Anterior cingulate cortex (tissue), 58 donors: ENCODE results near the gene TTC28.

ENCODE experiments used
- DNase-seq, 58 donors: peaks; one replicate each; lab custom pipeline; 2025; lab: John Stamatoyannopoulos, UW

Gene TTC28

DNA sequence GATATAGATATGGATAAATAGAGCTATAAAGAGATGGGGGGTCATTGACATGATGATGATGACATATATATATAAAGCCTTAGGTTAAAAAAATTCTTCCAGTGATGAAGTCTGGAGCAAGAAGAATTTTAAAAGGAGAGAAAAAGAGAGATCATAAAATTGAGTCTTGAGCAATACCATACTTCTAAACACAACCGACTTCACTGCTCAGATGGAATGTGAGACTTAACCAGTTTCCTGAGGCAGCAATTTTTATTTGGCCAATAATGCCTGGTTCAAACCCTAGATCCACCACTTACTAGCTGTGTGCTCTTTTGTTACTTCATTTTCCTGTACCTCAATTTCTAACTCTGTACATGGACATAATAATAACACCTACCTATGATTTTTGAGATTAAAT, 229.5 kb downstream of the TTC28 start:
- no peak for DNase-seq

DNA sequence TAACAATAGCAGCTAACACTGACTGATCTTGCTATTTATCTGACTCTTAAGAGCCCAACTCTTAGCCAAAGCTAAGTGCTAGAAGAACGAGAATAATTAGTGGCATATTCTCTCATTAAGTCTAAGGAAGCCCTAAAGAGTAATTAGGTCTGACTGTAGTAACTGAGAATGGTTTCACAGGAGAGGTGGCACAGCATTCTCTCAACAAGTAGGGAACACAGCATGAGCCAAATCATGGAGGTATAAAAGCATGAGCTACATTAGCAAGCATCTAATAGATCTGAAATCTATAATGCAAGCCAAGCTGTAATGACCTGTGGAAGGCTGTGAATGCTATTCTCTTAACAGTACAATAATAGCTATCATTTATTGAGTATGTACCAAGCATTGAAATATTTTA, 230.6 kb downstream of the TTC28 start:
- no peak for DNase-seq

DNA sequence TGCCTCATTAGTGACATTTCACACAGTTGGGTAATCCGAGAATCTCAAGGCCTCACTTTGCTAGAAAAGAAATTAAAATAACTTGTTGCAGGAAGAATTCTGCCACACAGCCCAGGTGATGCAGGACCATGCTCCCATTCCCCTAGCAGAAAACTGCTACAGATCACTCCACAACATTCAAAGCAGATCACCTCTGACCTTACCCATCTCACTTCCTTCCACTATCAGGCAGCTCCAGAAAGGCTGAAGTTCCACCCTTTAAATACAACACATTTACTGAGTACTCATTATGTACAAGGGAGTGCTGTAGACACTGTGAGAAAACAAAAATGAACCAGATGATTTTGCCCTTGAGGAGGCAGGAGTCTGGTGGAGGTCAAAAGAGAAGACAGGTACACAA, 231.0 kb downstream of the TTC28 start:
- DNase-seq = no peak

DNA sequence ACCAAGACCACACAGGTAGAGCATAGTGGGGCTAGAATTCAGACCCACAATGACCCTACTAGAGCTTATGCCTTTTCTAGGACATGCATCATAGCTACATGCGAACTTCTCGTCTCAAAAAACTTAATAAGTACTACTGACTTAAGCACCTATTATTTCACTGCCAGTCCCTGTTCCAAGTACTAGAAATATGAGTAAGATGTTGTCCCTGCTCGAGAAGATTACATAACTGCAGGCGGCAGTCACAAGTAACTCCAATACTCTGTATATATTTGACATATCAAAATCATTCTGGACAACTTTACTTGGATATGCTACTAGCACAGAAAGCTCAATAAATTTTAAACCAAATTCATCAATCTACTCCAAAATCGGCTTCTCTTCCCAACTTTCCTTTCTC, 235.0 kb downstream of the TTC28 start:
- no peak for DNase-seq

DNA sequence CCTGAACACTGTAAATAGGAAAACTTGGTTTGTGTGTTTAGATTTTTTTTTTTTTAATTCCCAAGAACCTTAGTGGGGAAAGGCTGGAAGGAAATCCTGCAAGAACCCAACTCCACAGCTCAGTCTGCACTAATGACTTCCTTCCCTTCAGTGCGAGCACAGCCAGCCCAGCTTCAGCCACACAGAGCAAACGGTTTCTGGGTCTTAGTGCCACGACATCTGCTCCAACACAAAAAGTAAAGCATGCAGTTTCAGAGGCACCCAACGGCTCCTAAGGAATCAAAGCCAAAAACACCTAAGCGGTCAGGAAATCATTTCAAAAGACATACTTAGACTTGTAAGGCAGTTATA, 236.1 kb downstream of the TTC28 start:
- peak in 54 of 58 donors; percentile 7 to 82 (median 51) for DNase-seq

DNA sequence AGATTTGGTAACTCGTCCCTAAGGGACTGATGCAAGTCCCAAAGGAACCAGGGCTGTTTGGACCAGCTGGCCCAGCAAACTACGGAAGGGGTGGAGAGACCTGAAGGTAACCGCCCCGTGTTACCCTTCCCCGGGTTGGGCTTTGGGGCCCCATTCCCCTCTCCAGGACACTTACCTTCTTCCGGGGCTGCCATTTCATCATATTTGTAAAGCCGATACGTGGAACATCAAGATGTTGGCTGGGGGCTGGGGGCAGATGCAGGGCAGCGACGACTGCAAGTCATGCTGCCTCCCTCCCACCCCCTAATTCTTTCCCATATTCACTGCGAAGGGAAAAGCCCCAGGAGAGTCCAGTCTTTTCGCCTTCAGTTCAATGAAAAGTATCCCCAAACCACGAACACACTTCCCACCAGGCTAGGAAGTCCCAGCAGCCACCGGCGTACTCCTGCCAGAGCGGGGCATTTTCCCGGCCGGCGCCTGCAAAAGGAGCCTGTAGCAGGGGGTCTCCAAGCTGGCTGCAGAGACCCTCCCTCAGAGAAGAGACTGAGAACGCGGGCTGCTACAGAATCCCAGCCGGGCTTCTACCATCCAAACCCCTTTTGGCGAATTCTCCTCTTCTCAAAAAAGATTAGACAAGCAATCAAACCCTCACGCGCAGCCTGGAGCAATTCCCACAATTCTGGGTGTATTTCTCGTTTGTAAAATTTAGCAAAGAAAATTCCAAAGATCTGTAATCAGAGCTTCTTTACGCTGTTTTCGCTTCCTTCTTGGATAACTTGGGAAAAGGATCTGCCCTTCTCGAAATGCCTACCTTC, 236.7 kb downstream of the TTC28 start:
- DNase-seq = peak in 34 of 58 donors; percentile 3 to 70 (median 36)

DNA sequence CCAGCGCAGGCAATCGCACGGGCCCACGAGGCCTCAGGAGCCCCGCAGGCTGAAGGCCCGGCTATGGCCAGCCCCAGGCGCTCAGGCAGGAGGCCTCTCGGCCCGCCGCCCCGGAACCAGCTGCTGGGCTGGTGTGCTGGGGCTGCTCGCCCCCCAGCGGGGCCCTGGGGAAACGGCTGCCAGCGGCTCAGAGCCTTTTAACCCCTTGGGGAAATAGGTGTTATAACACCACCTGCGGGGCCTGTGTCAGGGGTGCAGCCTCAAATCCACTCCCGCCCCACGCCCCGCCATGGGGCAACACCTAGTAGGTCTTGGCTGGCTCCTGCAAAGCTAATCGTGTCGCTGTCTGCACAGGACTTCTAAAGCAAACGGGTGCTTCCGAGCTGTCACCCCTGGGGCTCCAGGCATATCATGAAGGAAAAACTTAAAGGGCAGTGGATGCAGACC, 237.4 kb downstream of the TTC28 start:
- peak in 57 of 58 donors; percentile 18 to 82 (median 68) for DNase-seq

DNA sequence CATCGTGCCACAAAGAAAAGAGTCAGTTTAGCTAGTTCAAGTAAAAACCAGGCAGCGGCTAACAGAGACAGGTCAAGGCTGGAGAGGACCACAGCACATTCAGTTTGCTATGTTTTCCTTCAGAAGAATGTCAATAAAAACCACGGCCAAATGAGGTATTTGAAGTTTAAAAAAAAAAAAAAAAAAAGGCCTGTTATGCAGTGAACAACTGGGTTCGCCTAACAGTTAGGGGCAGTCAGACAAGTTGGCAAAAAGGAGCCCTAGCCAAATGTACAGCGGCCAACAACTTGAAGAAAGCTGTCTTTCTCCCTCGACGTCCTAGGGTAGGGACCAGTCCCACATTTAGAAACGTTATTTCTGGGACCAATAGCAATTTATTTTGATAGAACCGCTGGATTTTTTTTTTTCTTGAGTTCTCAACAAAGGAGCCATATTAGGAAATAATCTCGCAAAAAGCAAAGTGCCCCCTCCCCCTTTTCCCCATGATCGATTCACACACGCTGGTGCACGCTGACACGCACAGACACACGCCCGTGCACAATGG, 237.8 kb downstream of the TTC28 start:
- peak in 7 of 58 donors; percentile 4 to 51 (median 11) for DNase-seq

DNA sequence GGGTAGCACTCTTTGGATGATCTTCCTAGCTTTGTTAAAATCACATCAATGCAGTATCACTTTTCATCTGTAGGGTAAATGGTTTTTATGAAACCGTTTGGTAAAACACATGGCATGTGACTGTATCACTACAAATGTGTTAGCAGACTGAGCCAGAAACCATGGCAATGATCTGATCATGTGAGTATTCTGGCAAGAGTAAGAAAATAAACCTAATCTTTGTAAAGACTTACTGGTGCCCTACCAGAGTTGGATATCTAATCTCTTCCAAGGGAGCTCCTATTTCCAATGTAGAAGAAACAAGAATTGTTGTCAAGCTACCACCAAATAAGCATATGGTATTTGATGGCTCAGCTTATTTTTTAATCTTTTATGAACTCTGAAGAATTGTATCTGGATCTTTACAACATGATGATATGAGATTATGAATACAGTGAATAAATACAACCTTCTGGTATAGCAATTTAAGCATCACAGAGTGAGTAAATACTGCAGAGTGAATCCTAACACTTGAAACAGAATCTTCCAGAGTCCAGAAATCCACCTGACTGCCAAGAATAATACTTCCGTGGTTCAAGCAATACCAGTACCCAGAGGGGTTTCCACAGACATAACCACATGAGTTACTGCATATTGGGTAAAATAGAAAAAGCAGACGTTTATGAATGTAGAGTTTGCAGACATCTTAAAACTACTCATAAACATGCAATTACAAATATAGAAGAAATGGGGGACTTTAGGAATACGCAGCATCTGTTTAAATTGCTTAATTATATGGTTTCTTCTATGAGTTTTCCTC, 238.8 kb downstream of the TTC28 start:
- DNase-seq = peak in 1 of 58 donors; percentile 16

DNA sequence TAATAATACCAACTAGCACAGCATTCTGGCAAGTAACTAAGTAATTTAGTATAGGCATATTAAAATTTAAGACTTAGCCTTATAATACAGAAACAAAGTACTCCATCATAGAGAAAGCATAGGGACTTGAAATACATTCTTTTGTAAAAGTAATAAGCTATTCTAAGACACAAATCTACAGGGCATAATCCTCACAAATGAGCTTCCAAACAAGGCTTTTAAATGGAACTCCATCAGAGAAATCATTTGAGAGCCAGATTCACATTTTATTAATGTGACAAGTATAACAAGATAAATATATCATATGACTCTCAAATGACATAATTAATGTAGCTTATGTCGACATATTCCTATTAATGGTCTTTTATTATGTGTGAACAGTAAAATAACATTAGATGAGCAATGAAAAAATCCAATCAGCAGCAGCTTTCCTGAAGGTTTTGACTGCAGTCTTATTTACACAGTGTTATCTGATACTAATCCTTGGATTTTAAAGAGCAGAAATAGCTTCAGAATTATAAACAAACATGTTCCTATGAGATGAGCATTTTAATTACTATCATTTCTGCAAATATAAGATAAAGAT, 241.4 kb downstream of the TTC28 start:
- no peak for DNase-seq

DNA sequence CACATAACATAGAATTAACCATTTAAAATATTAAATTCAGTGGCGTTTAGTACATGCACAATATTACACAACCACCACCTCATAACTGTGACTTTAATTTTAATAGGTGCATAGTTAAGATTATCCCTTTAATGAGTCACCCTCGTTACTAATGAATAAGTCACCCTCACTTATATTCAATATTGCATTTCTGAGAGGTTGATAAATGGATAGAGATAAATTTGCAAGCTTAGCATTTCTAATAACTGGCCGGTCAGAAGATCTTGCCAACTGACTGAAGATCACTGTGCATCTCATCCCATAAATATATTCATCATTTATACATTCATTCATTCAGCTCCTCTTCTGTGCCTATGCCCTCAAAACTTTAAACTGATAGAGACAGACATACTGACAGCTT, 243.7 kb downstream of the TTC28 start:
- DNase-seq = no peak

DNA sequence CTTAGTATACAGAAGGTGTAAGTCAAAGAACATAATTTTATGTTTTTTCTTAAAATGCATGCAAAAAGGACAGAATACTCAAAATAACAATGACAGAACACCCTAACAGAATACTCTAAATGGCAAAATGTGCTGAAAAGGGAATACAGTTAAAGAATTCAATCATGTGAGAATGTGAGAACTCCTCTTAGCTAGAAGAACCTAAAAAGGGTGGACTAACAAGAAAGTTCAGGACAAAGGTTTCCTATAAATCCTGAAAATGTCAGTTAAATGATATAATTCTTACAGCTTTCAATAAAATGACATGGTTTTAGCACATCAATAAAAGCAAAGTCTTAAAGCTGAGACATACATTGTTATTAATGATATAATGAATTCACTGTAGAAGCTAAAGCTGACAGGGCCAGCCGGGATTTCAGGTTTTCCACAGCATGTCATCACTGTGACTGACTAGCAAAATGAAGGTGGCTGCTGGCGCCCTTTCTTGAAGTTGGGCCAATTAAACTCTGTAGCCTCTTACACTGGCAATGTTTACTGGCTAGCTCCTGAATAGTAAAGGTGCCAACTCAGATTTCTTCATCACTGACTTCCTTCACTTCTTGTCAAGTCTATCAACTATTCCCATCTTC, 244.4 kb downstream of the TTC28 start:
- peak in 5 of 58 donors; percentile 1 to 21 (median 2) for DNase-seq

DNA sequence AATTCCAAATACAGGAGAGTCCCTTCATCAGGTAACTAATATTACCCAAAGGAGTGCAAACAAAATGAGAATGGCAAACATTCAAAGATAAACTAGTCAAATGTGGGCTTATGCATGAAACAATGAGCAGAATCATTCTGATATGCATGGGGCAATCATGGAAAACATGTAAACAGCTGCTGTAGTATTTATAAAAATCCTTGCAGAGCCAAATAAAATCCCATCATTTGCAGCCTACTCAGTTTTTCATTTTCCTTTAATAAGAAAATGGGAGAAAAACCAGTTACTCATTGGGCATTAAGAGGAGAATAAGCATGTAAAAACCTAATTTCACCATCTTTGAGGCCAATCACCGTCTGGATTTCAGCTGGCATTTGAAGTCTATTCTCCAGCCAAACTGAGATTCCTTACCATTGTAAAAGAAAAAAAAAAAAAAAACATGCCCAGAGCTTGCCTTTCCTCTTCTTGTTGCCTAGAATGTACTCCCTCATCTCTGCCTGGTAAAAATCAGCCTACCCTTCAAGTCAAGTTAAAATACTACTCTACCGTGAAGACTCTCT, 249.1 kb downstream of the TTC28 start:
- no peak for DNase-seq

DNA sequence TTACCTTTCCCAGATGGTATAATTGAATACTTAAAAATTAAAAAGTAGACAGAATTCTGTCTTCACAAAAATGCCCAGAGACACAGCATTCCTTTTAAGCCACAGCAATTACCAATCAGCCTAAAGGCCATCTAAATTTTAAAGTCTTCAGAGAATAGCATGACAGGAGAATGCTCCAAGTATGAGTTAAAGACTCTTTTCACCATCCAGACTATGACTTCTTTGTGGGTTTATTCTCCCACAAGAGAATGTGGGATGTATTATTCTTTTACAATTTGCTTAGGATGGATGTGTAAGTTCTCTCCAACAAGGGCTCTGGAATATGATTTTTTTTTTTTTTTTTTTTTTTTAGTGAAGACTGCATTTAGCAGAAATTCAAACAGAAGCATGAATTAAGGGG, 249.9 kb downstream of the TTC28 start:
- DNase-seq = no peak

DNA sequence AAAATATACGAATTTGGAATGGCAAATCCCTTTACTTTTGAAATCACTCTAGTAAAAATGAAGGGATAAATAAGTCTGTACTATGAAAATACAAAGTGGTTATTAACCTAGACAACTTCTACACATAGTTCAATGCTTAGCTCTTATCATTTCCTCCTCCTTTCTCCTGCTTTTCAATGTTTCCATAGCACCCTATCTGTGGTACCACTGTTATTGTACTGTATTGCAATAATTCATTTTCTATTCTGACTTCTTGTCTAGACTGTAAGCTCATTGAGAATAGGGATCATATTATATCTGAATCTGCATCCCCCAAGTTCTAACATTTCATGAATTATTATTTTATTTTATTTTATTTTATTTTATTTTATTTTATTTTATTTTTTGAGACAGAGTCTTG, 251.4 kb downstream of the TTC28 start:
- DNase-seq = no peak

DNA sequence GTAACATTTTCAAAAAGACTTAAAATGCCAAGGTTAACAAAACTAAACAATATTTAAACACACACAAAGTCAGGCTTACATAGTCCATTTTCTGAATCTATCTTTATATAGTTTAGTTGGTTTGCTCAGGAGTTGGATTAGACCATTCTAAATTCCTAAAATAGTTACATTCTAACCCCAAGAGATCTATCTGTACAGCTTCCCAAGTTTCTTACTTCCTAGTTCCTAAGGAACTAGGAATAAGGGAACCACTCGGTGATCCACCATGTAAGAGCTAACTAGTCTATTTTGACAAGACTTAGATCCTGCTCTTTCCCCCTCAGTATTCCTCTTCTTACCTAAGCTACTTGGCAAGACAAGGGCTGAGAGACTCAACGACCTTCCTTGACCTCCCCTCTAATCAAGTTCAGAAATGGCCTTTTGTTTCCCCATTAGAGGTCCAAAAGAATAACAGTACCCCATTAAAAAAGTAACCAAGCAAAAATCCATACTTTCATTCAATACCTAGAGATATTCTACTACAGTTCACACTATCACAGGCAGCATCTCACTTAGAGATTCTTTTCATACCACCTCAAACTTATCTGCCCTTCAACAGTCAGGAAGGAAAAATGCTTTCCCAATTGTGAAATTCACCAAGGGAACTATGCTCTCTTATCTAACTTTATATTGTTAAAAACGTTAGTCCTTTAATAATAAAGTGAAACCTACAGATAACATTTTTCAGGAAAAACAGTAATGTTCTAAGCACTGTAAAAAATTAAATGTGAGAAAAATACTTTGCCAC, 253.1 kb downstream of the TTC28 start:
- DNase-seq = no peak

DNA sequence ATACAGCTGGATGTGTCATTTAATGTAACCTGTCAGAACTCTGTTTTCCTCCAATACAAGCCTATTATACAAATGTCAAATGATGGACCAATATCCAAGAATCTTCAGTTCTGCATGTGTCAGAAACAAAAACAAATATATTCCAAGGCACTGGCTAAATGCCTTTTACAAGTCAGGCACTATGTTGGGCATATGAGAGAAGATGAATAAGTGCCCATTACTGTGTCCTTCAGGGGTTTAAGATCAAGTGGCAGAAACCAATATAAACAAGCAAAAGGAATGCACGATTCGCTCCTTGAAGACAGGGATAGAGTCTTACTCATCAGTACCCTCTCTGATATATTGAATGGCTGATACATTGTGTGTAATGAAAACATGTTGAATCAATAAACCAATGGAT, 254.4 kb downstream of the TTC28 start:
- DNase-seq = no peak

DNA sequence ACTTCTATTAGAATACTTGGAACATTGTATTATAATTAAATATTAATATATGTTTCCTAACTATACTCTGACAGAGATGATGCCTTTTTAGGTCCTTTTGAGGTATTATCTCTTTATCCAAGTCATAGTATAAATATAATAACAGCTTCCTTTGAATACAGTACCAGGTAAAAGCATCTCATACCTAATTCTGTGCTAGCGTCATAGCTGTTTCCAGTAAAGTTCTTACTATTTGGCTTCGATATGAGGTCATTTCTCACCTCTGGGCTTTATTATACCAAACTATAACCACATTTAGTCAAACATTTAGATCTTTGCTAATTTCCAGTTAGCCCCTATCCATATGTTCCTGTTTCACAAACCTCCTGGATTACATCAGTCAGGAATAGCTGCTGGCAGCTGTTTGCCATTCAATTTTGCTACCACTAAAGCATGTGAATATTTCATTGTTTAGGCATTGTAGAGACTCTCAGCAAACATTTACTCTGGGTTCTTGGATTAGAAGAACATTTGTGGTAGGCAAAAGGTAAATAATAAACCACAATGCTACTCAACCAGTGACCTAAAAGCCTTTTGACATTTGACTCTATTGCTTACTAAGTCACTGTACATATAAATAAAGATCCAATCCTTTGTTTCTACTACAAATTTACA, 255.1 kb downstream of the TTC28 start:
- no peak for DNase-seq

DNA sequence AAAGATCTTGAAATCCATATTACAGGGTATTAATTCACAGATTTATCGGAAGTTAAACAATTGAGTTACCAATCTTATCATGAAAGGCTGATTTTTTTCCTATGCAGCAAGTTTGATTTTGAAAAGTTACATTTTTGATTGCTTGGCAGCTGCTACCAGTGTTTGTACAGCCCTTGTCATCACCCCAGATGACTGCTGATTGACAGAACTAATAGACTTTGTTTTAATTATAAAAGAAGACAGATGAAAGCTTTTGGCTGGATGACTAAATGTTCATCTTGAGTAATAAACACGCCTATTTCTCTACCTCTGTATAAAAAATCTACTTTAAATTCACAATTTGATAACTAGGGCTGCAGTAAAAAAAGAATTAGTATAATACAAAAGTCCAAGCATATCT, 259.7 kb downstream of the TTC28 start:
- no peak for DNase-seq
